GM12874 (cell line): ENCODE results near the gene DNAJC17.

ENCODE experiments used
- TF ChIP-seq, protein P1 (sequence below): IDR thresholded peaks from 2 replicates; pipeline ENCODE4 v1.5.1; 2011; ENCODE audit warnings: low read depth, mild to moderate bottlenecking, control low read depth, low read length, moderate library complexity; ENCODE audit not compliant: insufficient read depth

The DNAJC17 gene

DNA sequence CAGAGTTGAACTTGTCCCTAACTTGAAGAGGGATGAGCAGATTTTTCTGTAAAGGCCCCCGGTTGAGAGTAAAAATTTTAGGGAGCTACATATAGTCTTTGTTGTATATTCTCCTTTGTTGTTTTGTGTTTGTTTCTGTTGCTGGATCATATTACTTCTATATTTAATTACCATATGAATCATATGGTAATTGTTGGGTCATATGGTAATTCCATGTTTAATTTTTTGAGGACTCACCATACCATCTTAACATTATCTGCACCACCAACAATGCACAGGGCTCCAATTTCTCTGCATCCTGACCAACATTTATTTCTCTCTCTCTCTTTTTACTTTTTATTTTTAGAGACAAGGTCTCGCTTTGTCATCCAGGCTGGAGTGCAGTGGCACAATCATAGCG is 7.8 kb downstream of the DNAJC17 start:
- TF ChIP-seq, protein P1, sequence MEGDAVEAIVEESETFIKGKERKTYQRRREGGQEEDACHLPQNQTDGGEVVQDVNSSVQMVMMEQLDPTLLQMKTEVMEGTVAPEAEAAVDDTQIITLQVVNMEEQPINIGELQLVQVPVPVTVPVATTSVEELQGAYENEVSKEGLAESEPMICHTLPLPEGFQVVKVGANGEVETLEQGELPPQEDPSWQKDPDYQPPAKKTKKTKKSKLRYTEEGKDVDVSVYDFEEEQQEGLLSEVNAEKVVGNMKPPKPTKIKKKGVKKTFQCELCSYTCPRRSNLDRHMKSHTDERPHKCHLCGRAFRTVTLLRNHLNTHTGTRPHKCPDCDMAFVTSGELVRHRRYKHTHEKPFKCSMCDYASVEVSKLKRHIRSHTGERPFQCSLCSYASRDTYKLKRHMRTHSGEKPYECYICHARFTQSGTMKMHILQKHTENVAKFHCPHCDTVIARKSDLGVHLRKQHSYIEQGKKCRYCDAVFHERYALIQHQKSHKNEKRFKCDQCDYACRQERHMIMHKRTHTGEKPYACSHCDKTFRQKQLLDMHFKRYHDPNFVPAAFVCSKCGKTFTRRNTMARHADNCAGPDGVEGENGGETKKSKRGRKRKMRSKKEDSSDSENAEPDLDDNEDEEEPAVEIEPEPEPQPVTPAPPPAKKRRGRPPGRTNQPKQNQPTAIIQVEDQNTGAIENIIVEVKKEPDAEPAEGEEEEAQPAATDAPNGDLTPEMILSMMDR = no peak

DNA sequence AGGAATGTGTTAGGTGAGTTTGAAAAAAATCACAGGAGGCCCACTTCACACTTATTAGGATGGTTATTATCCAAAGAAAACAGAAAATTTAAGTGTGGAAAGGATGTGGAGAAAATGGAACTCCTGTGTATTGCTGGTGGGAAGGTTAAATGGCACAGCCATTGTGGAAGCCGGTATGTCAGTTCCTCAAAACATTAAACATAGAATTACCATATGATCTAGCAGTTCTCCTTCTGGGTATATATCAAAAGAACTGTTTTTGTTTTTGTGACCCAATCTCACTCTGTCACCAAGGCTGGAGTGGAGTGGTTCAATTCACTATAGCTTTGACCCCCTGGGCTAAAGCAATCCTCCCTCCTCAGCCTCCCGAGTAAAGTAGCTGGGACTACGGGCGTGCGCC is 10.8 kb downstream of the DNAJC17 start:
- TF ChIP-seq, protein P1 = no peak

DNA sequence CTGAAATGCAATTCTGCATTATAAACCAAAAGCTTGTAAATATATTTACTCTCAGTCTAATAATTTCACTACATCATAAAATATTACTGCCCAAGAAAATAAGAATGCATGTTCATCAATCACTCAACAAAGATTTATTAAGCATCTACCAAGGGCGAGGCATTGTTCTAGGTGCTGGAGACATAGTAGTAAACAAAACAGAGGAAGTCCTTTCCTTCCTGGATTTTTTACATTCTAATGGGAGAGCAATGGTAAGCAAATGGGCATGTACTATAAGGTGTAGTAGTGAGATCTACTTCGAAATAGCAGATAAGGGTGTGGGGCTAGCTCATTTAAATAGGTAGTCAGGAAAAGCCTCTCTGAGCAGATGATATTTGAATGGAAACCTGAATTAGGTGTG is 11.2 kb downstream of the DNAJC17 start:
- TF ChIP-seq, protein P1 = no peak

DNA sequence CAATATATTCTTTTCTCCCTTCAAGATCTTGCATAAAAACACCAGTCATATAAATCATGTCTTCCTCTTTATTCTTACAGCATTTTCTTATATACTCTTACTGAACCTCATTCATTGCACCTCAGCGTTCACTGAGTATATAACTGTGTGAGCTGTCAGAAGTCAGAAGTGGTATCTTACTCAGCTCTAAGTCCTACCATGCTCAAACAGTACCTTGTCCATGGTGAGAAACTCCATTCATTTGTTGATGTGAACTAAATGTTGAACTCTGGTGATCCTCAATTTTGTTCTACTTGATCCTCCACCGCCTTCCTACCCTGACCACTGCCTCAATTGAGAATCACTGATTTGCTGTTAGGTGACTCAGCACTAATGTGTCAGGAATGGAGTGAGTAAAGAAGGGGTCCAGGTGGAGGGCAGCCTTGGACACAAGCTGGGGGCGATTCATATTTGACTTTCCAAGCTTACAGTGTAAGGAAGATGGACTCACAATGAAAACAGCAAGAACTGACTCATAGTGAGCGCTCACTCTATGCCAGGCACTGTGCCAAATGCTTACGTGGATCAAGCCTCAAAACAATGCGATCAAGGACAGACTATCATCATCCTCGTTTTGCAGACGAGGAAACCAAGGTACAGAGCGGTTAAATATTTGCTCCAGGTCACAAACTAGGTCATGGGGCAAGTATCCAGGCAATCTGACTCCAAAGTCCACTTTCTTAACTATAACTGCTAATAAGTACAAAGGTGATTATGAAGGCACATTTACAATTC is 13.9 kb downstream of the DNAJC17 start:
- TF ChIP-seq, protein P1 = no peak

DNA sequence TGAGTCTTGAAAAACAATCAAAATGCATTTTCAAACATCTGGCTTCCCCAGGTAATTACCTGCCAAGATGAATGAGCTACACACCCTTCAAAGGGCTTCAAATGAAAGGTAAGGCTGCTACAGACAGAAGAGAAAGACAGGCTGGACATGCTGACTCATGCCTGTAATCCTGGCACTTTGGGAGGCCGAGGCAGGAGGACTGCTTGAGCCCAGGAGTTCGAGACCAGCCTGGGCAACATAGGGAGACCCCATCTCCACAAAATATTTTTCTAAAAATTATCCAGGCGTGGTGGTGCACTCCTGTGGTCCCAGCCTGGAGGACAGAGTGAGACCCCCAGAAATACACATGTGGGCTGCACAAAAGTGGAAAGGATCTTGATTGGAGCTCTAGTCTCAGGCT is 14.9 kb downstream of the DNAJC17 start:
- TF ChIP-seq, protein P1 = no peak

DNA sequence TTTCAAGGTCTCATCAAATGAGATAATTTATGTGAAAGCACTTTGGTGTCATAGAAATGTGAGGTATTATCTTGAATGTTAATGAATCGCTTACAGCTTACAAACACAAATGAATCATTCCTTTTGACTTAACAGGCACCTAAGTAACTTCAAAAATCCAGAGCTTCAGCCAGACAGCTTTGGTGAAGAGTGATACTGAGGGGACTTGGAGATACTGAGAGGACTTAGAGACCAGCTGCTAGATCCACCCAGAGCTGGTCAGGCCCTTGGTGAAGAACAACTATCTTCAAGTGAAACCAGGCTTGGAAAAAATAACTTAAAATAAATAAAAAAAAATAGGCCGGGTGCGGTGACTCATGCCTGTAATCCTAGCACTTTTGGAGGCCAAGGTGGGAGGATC is 16.6 kb downstream of the DNAJC17 start:
- TF ChIP-seq, protein P1 = no peak

DNA sequence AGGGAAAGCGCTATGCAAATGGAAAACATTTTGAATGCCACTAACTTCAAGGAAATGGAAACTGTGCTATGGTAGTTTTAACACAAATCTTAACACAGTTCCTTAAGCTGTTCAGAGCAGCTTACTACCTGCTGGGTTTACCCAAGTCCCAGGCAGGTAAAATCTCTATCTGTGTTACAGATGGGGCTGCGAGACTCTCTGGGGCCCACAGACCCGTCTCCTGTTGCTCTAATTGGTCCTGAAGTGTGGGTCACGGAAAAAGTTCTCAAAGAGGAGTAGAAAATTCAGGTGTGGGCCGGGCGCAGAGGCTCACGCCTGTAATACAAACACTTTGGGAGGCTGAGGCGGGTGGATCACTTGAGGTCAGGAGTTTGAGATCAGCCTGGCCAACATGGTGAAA is 17.3 kb downstream of the DNAJC17 start:
- TF ChIP-seq, protein P1 = no peak
